Activated CD4-positive, alpha-beta memory T cell treated with anti-CD3 and anti-CD28 coated beads, Interleukin-2, amount 10 ng/mL, durations not matched to agents 7 days and 5 days (primary cell): ENCODE measurements around the gene GNAT3. TPM values are rescaled to one million over a fixed set of nuclear protein-coding genes. Genes with fewer than 3 reads are reported as not detected.

Source experiments
- CTCF ChIA-PET: fragments of 350-600 bp; sonication (Branson Sonifier 250); formaldehyde crosslinking; loops from one replicate; lab custom pipeline; 2021; ENCODE audit warnings: antibody characterized with exemption, inconsistent platforms; lab: Charles Lee
- POLR2A ChIA-PET: fragments of 350-600 bp; sonication (Branson Sonifier 250); formaldehyde crosslinking; loops from one replicate; lab custom pipeline; 2021; ENCODE audit warnings: antibody characterized with exemption; lab: Charles Lee
- DNase-seq: peaks from one replicate; pipeline ENCODE4 v3.0.0-alpha.2; 2020
- H3K27ac Mint-ChIP-seq: one replicate; pipeline ENCODE4 v1.8.0; 2021; ENCODE audit warnings: mild to moderate bottlenecking, mixed read lengths
- H3K27me3 Mint-ChIP-seq: one replicate; pipeline ENCODE4 v1.8.0; 2021; ENCODE audit warnings: mixed read lengths
- H3K36me3 Mint-ChIP-seq: one replicate; pipeline ENCODE4 v1.8.0; 2021; ENCODE audit warnings: low read depth, mixed read lengths
- H3K4me1 Mint-ChIP-seq: one replicate; pipeline ENCODE4 v1.8.0; 2021; ENCODE audit warnings: mixed read lengths
- H3K4me3 Mint-ChIP-seq: one replicate; pipeline ENCODE4 v1.8.0; 2021; ENCODE audit warnings: mild to moderate bottlenecking, mixed read lengths
- H3K9me3 Mint-ChIP-seq: one replicate; pipeline ENCODE4 v1.8.0; 2021; ENCODE audit warnings: mixed read lengths
- total RNA-seq, 2 experiments: library from RNA; stranded (reverse); gene quantifications; one replicate each; pipeline ENCODE4 v1.2.3, GENCODE V29; 2021

The GNAT3 gene
- total RNA-seq, 2 experiments from 2014 or later: not detected

DNA sequence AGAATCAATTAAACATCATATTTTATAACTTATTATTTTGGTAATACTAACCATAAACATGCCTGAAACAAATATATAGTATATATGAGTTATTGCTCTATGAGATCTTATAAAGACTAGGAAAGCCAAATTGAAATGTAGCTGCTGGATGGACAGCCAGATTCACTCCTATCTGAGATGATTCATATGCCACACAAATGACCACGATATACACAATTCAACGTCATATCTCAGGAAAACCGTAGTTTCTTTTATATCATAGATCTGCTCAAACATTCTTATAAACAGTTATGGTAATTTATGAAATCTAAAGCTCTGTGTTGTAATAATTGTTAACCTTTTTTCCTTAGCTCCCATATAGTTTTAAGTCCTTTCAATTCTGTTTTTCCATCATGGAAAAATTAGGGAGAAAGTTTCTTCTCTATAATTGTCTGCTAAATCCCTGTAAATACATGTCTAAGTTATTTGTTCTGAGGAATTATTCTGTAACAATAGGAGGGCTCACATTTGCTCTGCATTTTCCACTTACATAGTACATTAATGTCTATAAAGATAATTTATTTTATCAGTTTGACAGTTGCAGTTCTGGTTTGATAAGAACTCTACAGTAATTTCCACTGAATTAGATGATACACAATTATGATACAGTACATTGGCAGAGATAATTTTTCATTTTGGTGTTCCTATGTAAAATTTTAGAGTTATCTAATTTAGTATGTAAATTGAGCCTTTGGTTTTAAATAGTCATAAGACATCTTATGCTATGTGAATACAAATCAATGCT lies 42.7 kb downstream of the GNAT3 start:
- ChIA-PET POLR2A (no interaction called here), CTCF (no interaction called here)
- Mint-ChIP-seq H3K9me3 (no peaks in the 10 kb centered on the region), H3K4me3 (no peak overlapping the region), H3K4me1 (no peaks in the 10 kb centered on the region), H3K27ac (no peak overlapping the region), H3K36me3 (no peaks in the 10 kb centered on the region), H3K27me3 (no peaks in the 10 kb centered on the region)
- DNase-seq: no peak

- ChIA-PET POLR2A (no interaction called here), CTCF (no interaction called here)
- DNase-seq: no peak
- Mint-ChIP-seq H3K36me3 (no peaks in the 10 kb centered on the region), H3K27ac (no peak overlapping the region), H3K4me1 (no peaks in the 10 kb centered on the region), H3K4me3 (no peak overlapping the region), H3K27me3 (no peaks in the 10 kb centered on the region), H3K9me3 (no peaks in the 10 kb centered on the region)
These were observed 44.8 kb downstream of the GNAT3 start for GRCh38 chr7:80467069-80467468.

DNA sequence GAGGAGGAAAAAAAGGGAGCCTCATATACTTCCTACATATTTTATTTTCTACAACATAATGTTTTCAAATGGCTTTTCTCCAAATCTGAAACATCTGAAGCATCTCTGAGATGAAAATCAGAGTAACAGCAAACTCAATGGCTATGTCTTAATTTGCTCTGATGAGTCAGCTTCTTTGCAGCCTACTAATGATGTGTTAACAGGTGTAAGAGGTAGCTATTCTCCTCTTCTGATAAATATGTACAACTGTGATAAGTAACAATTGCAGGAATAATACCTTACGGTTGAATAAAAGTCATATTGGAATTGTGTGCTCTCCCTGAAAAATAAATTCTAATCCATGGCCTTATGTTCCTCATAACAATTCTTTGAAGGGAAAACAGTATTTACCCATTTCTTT lies 45.2 kb downstream of the GNAT3 start:
- DNase-seq: no peak
- H3K4me1 Mint-ChIP-seq: no peaks in the 10 kb centered on the region
- no peaks in the 10 kb centered on the region for H3K36me3 Mint-ChIP-seq
- H3K4me3 Mint-ChIP-seq: no peak overlapping the region
- no peak overlapping the region for H3K27ac Mint-ChIP-seq
- H3K9me3 Mint-ChIP-seq: no peaks in the 10 kb centered on the region
- H3K27me3 Mint-ChIP-seq: no peaks in the 10 kb centered on the region
- ChIA-PET CTCF (no interaction called here), POLR2A (no interaction called here)

DNA sequence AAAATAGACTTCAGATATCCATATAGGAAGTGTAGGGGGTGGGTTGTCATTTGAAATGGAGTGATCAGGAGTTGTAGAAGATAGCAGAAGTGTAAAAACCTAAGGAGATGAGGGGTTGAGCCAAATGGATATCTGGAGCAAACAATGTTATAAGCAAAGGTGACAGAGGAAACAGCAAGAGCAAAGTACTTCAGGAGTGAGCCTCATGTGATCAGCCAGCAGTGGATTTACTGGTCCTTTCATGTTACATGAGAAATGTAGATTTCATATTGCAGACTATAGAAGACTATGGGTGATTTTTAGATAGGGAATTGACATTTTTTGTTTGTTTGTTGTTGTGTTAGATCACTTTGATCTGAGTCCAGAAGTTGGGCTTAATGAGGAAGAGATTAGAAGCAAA lies 47.7 kb downstream of the GNAT3 start:
- Mint-ChIP-seq H3K9me3 (peaks cover 2% of the 10 kb centered on the region), H3K36me3 (no peaks in the 10 kb centered on the region), H3K4me1 (no peaks in the 10 kb centered on the region), H3K27me3 (no peaks in the 10 kb centered on the region), H3K4me3 (no peak overlapping the region), H3K27ac (no peak overlapping the region)
- no peak for DNase-seq
- ChIA-PET POLR2A (no interaction called here), CTCF (no interaction called here)

GRCh38 chr7:80463272-80463920 lies 48.5 kb downstream of the GNAT3 start:
- POLR2A ChIA-PET: no interaction called here
- Mint-ChIP-seq H3K4me1 (no peaks in the 10 kb centered on the region), H3K36me3 (no peaks in the 10 kb centered on the region), H3K9me3 (peaks cover 2% of the 10 kb centered on the region), H3K27ac (no peak overlapping the region), H3K4me3 (no peak overlapping the region), H3K27me3 (no peaks in the 10 kb centered on the region)
- DNase-seq: no peak
- CTCF ChIA-PET: no interaction called here

DNA sequence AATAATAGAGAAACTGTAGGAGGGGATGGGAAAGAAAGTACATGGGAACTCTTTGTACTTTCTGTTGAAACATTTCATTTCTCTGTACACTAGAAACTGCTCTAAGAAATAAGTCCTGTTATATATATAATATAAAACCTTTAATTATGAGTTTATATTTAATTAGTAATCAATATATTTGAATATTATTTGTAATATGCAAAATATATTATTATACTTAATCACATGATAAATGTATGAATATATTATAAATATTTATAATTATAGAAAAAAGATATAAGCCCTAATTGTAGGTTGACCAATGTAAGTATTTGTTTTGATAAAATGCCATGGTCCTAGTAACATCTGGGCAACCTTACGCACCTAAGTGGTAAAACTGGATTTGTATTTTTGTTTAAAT lies 51.0 kb downstream of the GNAT3 start:
- H3K9me3 Mint-ChIP-seq: peaks cover 2% of the 10 kb centered on the region
- no peaks in the 10 kb centered on the region for H3K27me3 Mint-ChIP-seq
- no peak for DNase-seq
- no peak overlapping the region for H3K27ac Mint-ChIP-seq
- no peaks in the 10 kb centered on the region for H3K4me1 Mint-ChIP-seq
- H3K36me3 Mint-ChIP-seq: no peaks in the 10 kb centered on the region
- H3K4me3 Mint-ChIP-seq: no peak overlapping the region
- ChIA-PET POLR2A (no interaction called here), CTCF (no interaction called here)

GRCh38 chr7:80459776-80460510 lies 51.9 kb downstream of the GNAT3 start:
- Mint-ChIP-seq H3K27me3 (no peaks in the 10 kb centered on the region), H3K27ac (no peak overlapping the region), H3K9me3 (peaks cover 2% of the 10 kb centered on the region), H3K4me1 (no peaks in the 10 kb centered on the region), H3K4me3 (no peak overlapping the region), H3K36me3 (no peaks in the 10 kb centered on the region)
- CTCF ChIA-PET: no interaction called here
- POLR2A ChIA-PET: no interaction called here
- DNase-seq: no peak

DNA sequence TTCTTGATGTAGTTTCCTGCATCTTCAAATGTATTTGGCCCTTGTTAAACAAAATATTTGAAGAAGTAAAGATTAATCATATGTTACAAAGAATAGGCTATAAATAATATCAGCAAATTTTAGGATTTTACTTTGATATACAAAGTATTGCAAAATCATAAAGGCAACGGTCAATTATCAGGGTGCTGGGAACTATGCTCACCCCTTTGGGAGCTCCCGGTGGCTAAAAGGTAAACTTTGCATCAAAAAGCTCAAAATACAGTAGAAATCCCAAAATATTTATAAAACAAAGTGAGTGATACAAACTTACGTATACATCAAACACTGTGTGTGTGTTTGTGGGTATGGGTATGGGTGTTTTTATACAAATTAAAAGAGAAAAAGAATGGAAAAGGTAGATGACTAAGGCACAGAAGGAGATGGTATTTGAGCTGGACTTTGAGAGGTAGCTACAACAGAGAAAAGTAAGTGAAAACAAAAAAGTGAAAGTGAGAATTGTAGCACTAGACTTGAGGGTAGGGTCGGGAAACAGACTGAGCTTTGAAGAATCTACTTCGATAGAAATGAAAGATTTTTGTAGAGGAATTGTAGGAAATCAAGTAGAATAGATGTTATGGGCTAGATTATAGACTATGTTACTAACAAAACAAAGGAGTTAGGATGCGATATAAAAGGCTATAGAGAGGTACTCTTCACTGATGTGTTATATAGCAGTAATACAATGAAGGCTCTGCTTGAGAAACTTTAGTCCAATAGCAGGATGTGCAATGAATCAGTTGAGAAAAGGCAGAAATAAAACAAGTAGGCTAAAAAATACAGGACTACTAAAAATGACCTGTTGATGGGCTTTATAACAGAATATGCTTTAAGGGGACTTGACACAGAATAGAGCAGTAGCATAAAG lies 52.8 kb downstream of the GNAT3 start:
- CTCF ChIA-PET: no interaction called here

GRCh38 chr7:80453699-80454340 lies 58.0 kb downstream of the GNAT3 start:
- Mint-ChIP-seq H3K36me3 (no peaks in the 10 kb centered on the region), H3K9me3 (no peaks in the 10 kb centered on the region), H3K27me3 (no peaks in the 10 kb centered on the region), H3K27ac (no peak overlapping the region), H3K4me3 (no peak overlapping the region), H3K4me1 (no peaks in the 10 kb centered on the region)
- POLR2A ChIA-PET: no interaction called here
- CTCF ChIA-PET: no interaction called here
- no peak for DNase-seq

More for the DNA sequence above, 52.8 kb downstream of the GNAT3 start:
- DNase-seq: no peak
- Mint-ChIP-seq H3K4me1 (no peaks in the 10 kb centered on the region), H3K36me3 (no peaks in the 10 kb centered on the region), H3K27me3 (no peaks in the 10 kb centered on the region), H3K4me3 (no peak overlapping the region), H3K9me3 (peaks cover 2% of the 10 kb centered on the region), H3K27ac (no peak overlapping the region)
- POLR2A ChIA-PET: no interaction called here

DNA sequence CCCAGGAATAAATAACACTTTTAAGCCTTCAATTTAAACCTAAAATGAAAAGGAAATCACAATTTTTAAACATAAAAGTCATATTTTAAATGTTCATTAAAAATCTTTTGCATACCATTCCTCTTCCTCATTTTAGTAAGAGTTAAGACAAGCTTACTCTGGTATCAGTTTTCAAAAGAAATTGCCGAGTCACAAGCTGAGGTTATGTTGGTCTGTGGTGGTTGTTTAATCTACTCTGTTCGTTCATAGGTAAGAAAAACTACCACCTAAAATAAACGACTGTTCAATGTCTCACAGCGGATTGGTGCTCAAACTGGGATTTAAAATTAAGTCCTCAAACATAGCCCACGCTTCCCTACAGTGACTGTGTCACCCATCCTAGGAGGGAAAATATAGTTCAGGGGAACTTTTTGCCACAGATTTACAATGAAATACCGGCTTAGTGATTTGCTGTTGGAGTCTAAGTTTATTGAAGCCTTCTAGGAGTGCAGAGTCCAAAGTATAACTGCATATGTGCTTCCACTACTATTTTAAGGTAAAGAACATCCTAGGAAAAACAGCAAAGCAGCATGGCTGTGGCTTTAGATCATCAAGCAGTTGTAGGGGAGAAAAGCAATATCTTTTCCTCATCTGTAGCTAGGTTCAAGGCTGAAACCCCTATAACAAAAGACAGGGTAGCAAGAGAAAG lies 61.1 kb downstream of the GNAT3 start:
- no peak overlapping the region for H3K4me3 Mint-ChIP-seq
- no peak for DNase-seq
- no peak overlapping the region for H3K27ac Mint-ChIP-seq
- H3K36me3 Mint-ChIP-seq: no peaks in the 10 kb centered on the region
- no peaks in the 10 kb centered on the region for H3K27me3 Mint-ChIP-seq
- POLR2A ChIA-PET: no interaction called here
- H3K9me3 Mint-ChIP-seq: no peaks in the 10 kb centered on the region
- CTCF ChIA-PET: no interaction called here
- no peaks in the 10 kb centered on the region for H3K4me1 Mint-ChIP-seq

DNA sequence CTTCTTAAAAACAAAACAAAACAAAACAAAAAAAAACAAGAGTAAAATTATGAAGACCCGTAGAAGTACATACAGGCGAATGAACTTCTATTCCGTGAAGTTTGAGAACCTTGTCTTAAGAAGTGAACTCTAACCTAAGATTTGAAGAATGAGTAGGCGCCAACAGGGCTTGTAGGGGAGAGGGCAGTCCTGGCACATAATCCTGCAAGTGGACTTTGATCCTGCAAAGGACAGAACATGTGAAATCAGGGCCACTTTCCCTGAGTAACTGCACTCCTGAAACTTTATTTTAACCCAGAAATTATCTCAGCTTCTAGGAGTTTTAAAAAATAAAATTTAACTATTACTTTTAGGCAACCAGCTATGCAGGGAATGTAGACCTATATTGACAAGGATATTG lies 62.0 kb downstream of the GNAT3 start:
- Mint-ChIP-seq H3K27ac (no peak overlapping the region), H3K27me3 (no peaks in the 10 kb centered on the region), H3K36me3 (no peaks in the 10 kb centered on the region), H3K9me3 (no peaks in the 10 kb centered on the region), H3K4me1 (no peaks in the 10 kb centered on the region), H3K4me3 (no peak overlapping the region)
- ChIA-PET POLR2A (no interaction called here), CTCF (no interaction called here)
- DNase-seq: no peak

DNA sequence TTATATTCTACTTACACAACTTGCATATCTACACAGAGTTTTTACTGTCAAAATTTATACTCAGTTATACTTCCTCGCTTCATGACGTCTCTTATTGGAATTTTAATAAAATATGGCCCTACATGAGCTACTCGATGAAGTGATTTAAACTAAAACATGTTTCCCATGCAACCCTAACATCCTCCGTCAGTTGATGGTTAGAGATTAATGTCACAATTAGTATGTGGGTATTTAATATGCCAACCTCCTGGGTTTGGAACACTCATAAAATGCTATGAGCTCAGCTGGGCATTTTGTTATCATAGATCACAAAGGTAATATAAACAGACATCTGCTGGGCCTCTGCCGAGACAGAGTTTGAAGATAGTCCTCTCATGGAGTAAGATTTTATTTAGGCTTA lies 66.5 kb downstream of the GNAT3 start:
- Mint-ChIP-seq H3K27ac (no peak overlapping the region), H3K4me1 (no peaks in the 10 kb centered on the region), H3K4me3 (no peak overlapping the region), H3K27me3 (no peaks in the 10 kb centered on the region), H3K9me3 (no peaks in the 10 kb centered on the region), H3K36me3 (no peaks in the 10 kb centered on the region)
- ChIA-PET POLR2A (no interaction called here), CTCF (no interaction called here)
- DNase-seq: no peak
